Right lung (tissue), 5 donors: ENCODE data around the gene SENP1. TPM values are rescaled to one million over a fixed set of nuclear protein-coding genes. Genes with fewer than 3 reads are reported as not detected.
"Not testable (repeated sequence)": the region's sequence is repeated elsewhere in the genome, so short reads cannot be mapped to it uniquely, and the experiment has no call there.

Source experiments
- DNase-seq, 2 donors: peaks; one replicate each; pipeline ENCODE4 v3.0.0-alpha.2; 2013
- polyA plus RNA-seq, 5 donors: library from polyadenylated mRNA; unstranded; fragments of 120-200 nt; gene quantifications; one replicate each; pipeline versions ENCODE4 v1.2.1 to v1.2.3, GENCODE V29; 2013; ENCODE audit warnings: inconsistent platforms in 1 of 5, low replicate concordance in 1 of 5; ENCODE audit not compliant: insufficient read length in 5 of 5, insufficient read depth in 1 of 5

Gene SENP1
- polyA plus RNA-seq, 5 donors = 19.1 to 28.8 (median 26.5) TPM

- DNase-seq = no peak
These were observed 12.5 kb upstream of the SENP1 start for GRCh38 chr12:48118284-48118871.

- no peak for DNase-seq
These were observed 10.1 kb upstream of the SENP1 start for GRCh38 chr12:48115957-48116356.

GRCh38 chr12:48111312-48111693, 5.4 kb upstream of the SENP1 start:
- not testable (repeated sequence) for DNase-seq

- DNase-seq = no peak
These were observed 4.9 kb upstream of the SENP1 start for GRCh38 chr12:48110691-48111311.

GRCh38 chr12:48109424-48109823, 3.5 kb upstream of the SENP1 start:
- no peak for DNase-seq

GRCh38 chr12:48106681-48107613, 1.1 kb upstream of the SENP1 start:
- DNase-seq = no peak

GRCh38 chr12:48105321-48105866, 485 bp downstream of the SENP1 start:
- DNase-seq = no peak

GRCh38 chr12:48104531-48104930, 1.3 kb downstream of the SENP1 start:
- no peak for DNase-seq

- DNase-seq = peak in 1 of 2 donors; percentile 41
These were observed 13.3 kb downstream of the SENP1 start for GRCh38 chr12:48092611-48093010.

GRCh38 chr12:48086327-48086726, 19.6 kb downstream of the SENP1 start:
- DNase-seq = no peak

- DNase-seq = no peak
These were observed 20.9 kb downstream of the SENP1 start for GRCh38 chr12:48084841-48085460.

GRCh38 chr12:48084066-48084465, 21.8 kb downstream of the SENP1 start:
- no peak for DNase-seq

GRCh38 chr12:48080821-48081220, 25.1 kb downstream of the SENP1 start:
- no peak for DNase-seq

- no peak for DNase-seq
These were observed 25.6 kb downstream of the SENP1 start for GRCh38 chr12:48080285-48080684.

GRCh38 chr12:48078901-48079300, 27.0 kb downstream of the SENP1 start:
- no peak for DNase-seq

- DNase-seq = no peak
These were observed 28.8 kb downstream of the SENP1 start for GRCh38 chr12:48077111-48077510.

- no peak for DNase-seq
These were observed 30.0 kb downstream of the SENP1 start for GRCh38 chr12:48075832-48076231.

GRCh38 chr12:48074266-48074665, 31.6 kb downstream of the SENP1 start:
- DNase-seq = no peak

- no peak for DNase-seq
These were observed 33.6 kb downstream of the SENP1 start for GRCh38 chr12:48072266-48072665.

- no peak for DNase-seq
These were observed 34.1 kb downstream of the SENP1 start for GRCh38 chr12:48071808-48072207.

GRCh38 chr12:48070731-48071130, 35.1 kb downstream of the SENP1 start:
- no peak for DNase-seq

GRCh38 chr12:48070033-48070432, 35.8 kb downstream of the SENP1 start:
- no peak for DNase-seq
